Peyer's patch (tissue), 4 donors: ENCODE data around the gene MCTP1.

Source experiments
- POLR2A ChIP-seq, 2 donors: fragments of 450-650 bp; IDR thresholded peaks; one replicate each; pipeline ENCODE4 v1.5.1; 2017; ENCODE audit warnings: antibody characterized with exemption in 2 of 2, mild to moderate bottlenecking in 2 of 2, moderate library complexity in 2 of 2
- TF ChIP-seq, protein P1 (sequence below), 6 experiments: fragments of 450-650 bp in 4 of 6; fragments of 200-600 bp in 2 of 6; sonication (generic) in 1 of 6; IDR thresholded peaks; one replicate each; pipeline ENCODE4 v1.5.1; 2017 to 2019; ENCODE audit warnings: antibody characterized with exemption in 6 of 6, mild to moderate bottlenecking in 3 of 6, moderate library complexity in 1 of 6

- TF ChIP-seq, protein P1, sequence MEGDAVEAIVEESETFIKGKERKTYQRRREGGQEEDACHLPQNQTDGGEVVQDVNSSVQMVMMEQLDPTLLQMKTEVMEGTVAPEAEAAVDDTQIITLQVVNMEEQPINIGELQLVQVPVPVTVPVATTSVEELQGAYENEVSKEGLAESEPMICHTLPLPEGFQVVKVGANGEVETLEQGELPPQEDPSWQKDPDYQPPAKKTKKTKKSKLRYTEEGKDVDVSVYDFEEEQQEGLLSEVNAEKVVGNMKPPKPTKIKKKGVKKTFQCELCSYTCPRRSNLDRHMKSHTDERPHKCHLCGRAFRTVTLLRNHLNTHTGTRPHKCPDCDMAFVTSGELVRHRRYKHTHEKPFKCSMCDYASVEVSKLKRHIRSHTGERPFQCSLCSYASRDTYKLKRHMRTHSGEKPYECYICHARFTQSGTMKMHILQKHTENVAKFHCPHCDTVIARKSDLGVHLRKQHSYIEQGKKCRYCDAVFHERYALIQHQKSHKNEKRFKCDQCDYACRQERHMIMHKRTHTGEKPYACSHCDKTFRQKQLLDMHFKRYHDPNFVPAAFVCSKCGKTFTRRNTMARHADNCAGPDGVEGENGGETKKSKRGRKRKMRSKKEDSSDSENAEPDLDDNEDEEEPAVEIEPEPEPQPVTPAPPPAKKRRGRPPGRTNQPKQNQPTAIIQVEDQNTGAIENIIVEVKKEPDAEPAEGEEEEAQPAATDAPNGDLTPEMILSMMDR (IDR thresholded peaks at IDR 0.05): no peak
- no peak for TF ChIP-seq POLR2A (IDR thresholded peaks at IDR 0.05)
These were observed 100.0 kb downstream of the MCTP1 start for GRCh38 chr5:95184924-95185323.
